Subcutaneous abdominal adipose tissue (tissue), 5 donors: ENCODE data around the gene DECR2.

Experiments
- H3K27ac ChIP-seq: one replicate; pipeline ENCODE4 v1.7.0; 2013; ENCODE audit warnings: low read depth, mild to moderate bottlenecking, inconsistent platforms, low read length, moderate library complexity
- H3K27me3 ChIP-seq, 5 donors: one replicate each; pipeline ENCODE4 v1.7.0; 2013; ENCODE audit warnings: low read length in 5 of 5, inconsistent platforms in 1 of 5; ENCODE audit not compliant: control insufficient read depth in 5 of 5, insufficient read depth in 4 of 5
- H3K36me3 ChIP-seq, 5 donors: one replicate each; pipeline ENCODE4 v1.7.0; 2013; ENCODE audit warnings: low read length in 5 of 5; ENCODE audit not compliant: control insufficient read depth in 5 of 5, insufficient read depth in 5 of 5
- H3K4me1 ChIP-seq, 5 donors: one replicate each; pipeline ENCODE4 v1.7.0; 2013; ENCODE audit warnings: low read length in 5 of 5, mild to moderate bottlenecking in 3 of 5, moderate library complexity in 1 of 5; ENCODE audit not compliant: control insufficient read depth in 5 of 5, insufficient read depth in 5 of 5
- H3K4me3 ChIP-seq, 5 donors: one replicate each; pipeline ENCODE4 v1.7.0; 2013; ENCODE audit warnings: low read length in 5 of 5, low read depth in 1 of 5
- H3K9ac ChIP-seq, 5 donors: one replicate each; pipeline ENCODE4 v1.7.0; 2013; ENCODE audit warnings: low read length in 5 of 5, mild to moderate bottlenecking in 4 of 5, moderate library complexity in 3 of 5
- H3K9me3 ChIP-seq, 5 donors: one replicate each; pipeline ENCODE4 v1.7.0; 2013; ENCODE audit warnings: low read length in 5 of 5; ENCODE audit not compliant: control insufficient read depth in 5 of 5
- donor health status: healthy.
- donor health status: healthy.
- donor health status: healthy.
- donor health status: healthy.
- donor health status: healthy.

DECR2 gene

GRCh38 chr16:457732-458400 is 56.2 kb downstream of the DECR2 start:
- Histone ChIP-seq H3K9me3 (no peaks in the 10 kb centered on the region), H3K4me3 (no peak overlapping the region), H3K27ac (no peak overlapping the region), H3K27me3 (no peaks in the 10 kb centered on the region), H3K4me1 (peaks cover 0 to 4% (median 3%) of the 10 kb centered on the region in 5 donors), H3K36me3 (peaks cover 0 to 17% (median 11%) of the 10 kb centered on the region in 5 donors), H3K9ac (peak overlapping the region in 1 of 5 donors; percentile 15)

GRCh38 chr16:459761-460160 is 58.1 kb downstream of the DECR2 start:
- Histone ChIP-seq H3K9ac (no peak overlapping the region), H3K4me1 (peaks cover 0 to 4% (median 3%) of the 10 kb centered on the region in 5 donors), H3K36me3 (peaks cover 0 to 25% (median 16%) of the 10 kb centered on the region in 5 donors), H3K27me3 (no peaks in the 10 kb centered on the region), H3K9me3 (no peaks in the 10 kb centered on the region), H3K4me3 (no peak overlapping the region), H3K27ac (no peak overlapping the region)

DNA sequence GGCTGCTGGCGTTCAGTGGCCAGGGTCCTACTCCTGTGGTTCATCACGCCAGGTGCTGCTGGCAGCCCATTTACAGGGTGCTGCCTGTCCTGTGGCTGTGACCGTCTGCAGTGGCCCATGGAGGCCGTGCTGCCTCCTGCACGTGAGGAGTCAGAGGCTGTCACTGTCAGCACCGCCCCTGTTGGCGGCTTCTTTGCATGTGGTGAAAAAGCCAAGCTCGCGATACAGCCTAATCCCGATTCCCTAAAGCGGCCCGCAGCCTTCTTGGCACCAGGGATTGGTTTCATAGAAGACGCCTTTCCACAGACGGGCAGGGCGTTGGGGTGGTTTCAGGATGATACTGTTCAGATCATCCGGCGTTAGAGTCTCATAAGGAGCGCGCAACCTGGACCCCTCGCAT is 59.1 kb downstream of the DECR2 start:
- Histone ChIP-seq H3K4me1 (peaks cover 0 to 4% (median 3%) of the 10 kb centered on the region in 5 donors), H3K4me3 (no peak overlapping the region), H3K9ac (no peak overlapping the region), H3K9me3 (no peaks in the 10 kb centered on the region), H3K27me3 (no peaks in the 10 kb centered on the region), H3K36me3 (peaks cover 0 to 25% (median 16%) of the 10 kb centered on the region in 5 donors), H3K27ac (no peak overlapping the region)
